ENCODE measurements around the gene LMBRD1.

DNA sequence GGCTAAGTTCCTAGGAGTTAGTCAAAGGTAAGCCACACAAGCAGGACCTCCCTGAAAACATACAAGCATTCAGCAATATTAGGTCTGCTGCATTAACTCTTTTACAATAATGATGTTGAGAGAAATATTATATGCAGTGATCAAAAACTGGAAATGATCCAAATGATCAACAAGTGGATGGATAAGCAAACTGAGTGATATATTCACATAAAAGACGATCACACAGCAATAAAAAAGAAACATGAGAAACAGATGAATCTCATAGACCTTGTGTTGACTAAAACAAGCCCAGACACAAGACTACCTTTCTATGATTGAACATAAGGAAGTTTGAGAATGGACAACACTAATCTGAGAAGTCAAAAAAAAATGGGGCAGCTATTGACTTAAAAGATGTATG lies 39.9 kb downstream of the LMBRD1 start:
- TF ChIP-seq, protein P1, sequence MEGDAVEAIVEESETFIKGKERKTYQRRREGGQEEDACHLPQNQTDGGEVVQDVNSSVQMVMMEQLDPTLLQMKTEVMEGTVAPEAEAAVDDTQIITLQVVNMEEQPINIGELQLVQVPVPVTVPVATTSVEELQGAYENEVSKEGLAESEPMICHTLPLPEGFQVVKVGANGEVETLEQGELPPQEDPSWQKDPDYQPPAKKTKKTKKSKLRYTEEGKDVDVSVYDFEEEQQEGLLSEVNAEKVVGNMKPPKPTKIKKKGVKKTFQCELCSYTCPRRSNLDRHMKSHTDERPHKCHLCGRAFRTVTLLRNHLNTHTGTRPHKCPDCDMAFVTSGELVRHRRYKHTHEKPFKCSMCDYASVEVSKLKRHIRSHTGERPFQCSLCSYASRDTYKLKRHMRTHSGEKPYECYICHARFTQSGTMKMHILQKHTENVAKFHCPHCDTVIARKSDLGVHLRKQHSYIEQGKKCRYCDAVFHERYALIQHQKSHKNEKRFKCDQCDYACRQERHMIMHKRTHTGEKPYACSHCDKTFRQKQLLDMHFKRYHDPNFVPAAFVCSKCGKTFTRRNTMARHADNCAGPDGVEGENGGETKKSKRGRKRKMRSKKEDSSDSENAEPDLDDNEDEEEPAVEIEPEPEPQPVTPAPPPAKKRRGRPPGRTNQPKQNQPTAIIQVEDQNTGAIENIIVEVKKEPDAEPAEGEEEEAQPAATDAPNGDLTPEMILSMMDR (IDR thresholded peaks at IDR 0.05 in 8 of 11, conservative IDR thresholded peaks at IDR 0.05 in 3 of 11): no peak
- no peak for TF ChIP-seq POLR2AphosphoS5 (IDR thresholded peaks at IDR 0.05)
- TF ChIP-seq POLR2A (IDR thresholded peaks at IDR 0.05): no peak

All from spleen (tissue), 7 donors.